Head of caudate nucleus (tissue), 42 donors: ENCODE data around the gene COPZ1.

ENCODE experiments used
- DNase-seq, 42 donors: peaks; one replicate each; pipeline versions ENCODE4 v3.0.0 to v3.0.0-alpha.2; 2020 to 2021; ENCODE audit warnings: mixed read lengths in 7 of 42
- intact Hi-C: fragments of 100-400 bp; cut with DNase I; formaldehyde crosslinking; loops from one replicate; pipeline ENCODE4 v1.15.0; 2022

COPZ1 gene

GRCh38 chr12:54398995-54399793 lies 74.3 kb downstream of the COPZ1 start:
- DNase-seq, result peak; percentile 58 to 95 (median 90)
- intact Hi-C loops, result loop anchor here (5.0 kb wide), 1 partner anchor 38 kb away; no protein-coding TSS in a partner anchor

- DNase-seq, result no peak
- intact Hi-C loops, result no loop called here
Observed at GRCh38 chr12:54401119-54401518, 76.2 kb downstream of the COPZ1 start.
